ENCODE data around the gene MINPP1. TPM values are rescaled to one million over a fixed set of nuclear protein-coding genes. Genes with fewer than 3 reads are reported as not detected.
"Not testable (repeated sequence)": the region's sequence is repeated elsewhere in the genome, so short reads cannot be mapped to it uniquely, and the experiment has no call there.

Gene MINPP1
- total RNA-seq, 1 experiment from 2014 or later = 49.1 TPM

- no peak for DNase-seq (ENCODE audit: low spot score)
These were observed 60.3 kb downstream of the MINPP1 start for GRCh38 chr10:87565010-87565409.

GRCh38 chr10:87575851-87576250 is 71.2 kb downstream of the MINPP1 start:
- no peak for DNase-seq (ENCODE audit: low spot score)

DNA sequence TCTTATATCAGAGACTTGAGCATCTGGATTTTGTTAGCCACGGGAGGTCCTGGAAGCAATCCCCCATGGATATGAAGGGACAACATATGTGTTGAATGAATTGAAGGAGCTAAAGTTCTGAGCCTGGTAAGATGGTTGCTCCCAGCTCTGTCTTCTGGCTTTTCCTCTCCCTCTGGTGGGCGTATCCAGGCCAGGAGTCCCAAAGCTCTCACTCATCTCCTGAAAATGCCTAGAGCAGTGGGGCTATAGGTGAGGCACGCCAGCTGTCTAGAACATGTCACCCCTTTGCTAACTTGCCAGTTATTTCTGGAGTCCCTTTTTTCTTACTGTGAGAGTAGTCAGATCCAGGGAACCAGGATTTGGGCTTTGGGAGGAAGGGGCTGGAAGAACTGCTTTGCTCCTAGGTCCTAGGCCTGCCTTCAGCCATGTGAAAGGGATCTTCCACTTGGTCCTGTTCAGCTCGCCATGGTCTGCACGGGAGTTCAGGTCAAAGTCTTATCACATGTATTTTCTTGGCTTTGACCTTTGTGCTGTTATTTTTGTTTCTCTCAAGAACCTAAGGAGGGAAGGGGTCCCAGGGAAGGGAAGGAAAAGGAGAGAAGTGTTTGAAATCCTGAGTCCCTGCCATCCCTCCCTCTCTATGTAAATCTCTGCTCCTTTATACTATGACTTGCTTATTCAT is 73.6 kb downstream of the MINPP1 start:
- DNase-seq (ENCODE audit: low spot score) = no peak

- no peak for DNase-seq (ENCODE audit: low spot score)
These were observed 74.2 kb downstream of the MINPP1 start for GRCh38 chr10:87578842-87579401.

- DNase-seq (ENCODE audit: low spot score) = no peak
These were observed 74.9 kb downstream of the MINPP1 start for GRCh38 chr10:87579563-87579962.

DNA sequence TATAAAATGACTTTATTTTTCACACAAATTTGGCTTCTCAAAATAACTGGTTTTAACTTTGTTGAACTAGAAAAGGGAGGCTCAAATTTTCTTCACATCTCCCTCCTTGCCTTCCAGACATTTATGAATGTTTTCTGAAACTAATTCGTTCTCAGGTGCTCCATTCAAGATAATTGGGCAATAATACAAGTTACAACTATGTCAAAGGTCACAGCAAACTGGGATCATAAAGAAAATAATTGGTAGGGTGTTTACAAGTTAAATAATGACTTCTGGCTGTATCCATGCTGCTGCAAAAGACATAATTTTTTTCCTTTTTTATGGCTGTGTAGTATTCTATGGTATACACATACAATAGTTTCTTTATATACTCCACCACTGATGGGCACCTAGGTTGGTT is 75.3 kb downstream of the MINPP1 start:
- DNase-seq (ENCODE audit: low spot score) = no peak

- DNase-seq (ENCODE audit: low spot score) = peak; percentile 90
These were observed 81.1 kb downstream of the MINPP1 start for GRCh38 chr10:87585565-87586514.

- DNase-seq (ENCODE audit: low spot score) = peak; percentile 41
These were observed 85.0 kb downstream of the MINPP1 start for GRCh38 chr10:87589645-87590051.

DNA sequence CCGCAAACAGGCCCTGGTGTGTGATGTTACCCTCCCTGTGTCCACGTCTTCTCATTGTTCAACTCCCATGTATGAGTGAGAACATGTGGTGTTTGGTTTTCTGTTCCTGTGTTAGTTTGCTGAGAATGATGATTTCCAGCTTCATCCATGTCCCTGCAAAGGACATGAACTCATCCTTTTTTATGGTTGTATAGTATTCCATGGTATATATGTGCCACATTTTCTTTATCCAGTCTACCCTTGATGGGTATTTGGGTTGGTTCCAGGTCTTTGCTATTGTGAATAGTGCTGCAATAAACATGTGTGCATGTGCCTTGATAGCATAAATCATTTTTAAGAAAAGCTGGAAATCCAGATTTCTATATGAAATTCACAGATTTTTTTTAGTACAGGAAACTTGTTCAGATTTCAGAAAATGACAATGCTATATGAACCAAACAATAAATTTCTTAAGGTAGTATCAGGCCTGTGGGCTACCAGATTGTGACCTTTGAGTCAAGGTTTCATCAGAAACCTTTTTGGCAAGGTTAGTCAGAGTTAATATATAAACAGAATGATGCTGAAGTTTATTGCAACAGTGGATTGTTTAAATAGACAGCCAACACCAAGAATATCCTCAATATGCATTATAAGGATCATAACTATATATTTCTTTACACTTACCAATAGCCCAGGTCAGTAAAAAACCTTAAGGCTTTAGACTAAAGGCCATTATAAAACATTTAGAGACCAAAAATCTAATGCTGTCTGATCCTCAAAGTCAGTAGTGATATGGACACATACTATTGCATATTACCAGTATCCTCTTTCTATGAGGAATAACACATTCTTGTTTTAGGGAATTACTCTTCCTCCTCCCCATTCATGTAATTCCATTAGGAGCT is 86.3 kb downstream of the MINPP1 start:
- DNase-seq (ENCODE audit: low spot score) = no peak

DNA sequence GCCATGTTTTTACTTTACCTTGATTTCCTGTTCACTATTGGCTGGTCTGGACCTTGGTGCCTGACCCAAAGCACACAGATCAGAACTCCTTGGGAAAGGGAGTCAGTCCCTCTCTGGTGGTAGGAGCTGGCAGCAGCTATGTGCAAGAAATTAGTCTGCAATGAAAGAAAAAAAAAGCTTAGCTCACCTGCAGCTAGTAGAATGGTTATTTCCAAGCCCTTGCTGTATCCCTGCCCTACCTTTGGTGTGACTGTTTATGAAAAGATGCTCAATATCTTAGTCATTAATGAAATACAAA is 86.8 kb downstream of the MINPP1 start:
- no peak for DNase-seq (ENCODE audit: low spot score)

- not testable (repeated sequence) for DNase-seq (ENCODE audit: low spot score)
These were observed 88.2 kb downstream of the MINPP1 start for GRCh38 chr10:87592920-87593319.

GRCh38 chr10:87593702-87594101 is 89.0 kb downstream of the MINPP1 start:
- DNase-seq (ENCODE audit: low spot score) = no peak

DNA sequence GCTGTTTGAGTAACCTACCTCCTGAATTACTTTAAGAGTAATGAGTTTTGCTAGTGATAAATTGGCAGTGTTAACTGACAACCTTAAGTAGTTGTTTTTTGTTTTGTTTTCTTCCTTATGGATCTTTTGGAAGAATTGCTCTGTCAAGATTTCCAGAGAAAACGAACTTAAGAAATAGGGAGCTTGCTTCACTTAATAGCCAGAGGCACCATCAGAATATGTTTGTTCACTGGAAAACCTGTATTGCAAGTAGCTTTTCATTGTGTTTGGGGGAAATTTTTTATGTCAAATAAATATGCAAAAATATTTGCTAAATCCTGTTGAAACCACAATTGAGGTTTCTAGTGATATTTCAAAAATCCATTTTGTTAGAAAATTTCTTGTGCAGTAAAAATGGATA is 89.5 kb downstream of the MINPP1 start:
- no peak for DNase-seq (ENCODE audit: low spot score)

- no peak for DNase-seq (ENCODE audit: low spot score)
These were observed 90.2 kb downstream of the MINPP1 start for GRCh38 chr10:87594864-87595263.

GRCh38 chr10:87596351-87596750 is 91.7 kb downstream of the MINPP1 start:
- DNase-seq (ENCODE audit: low spot score) = no peak

DNA sequence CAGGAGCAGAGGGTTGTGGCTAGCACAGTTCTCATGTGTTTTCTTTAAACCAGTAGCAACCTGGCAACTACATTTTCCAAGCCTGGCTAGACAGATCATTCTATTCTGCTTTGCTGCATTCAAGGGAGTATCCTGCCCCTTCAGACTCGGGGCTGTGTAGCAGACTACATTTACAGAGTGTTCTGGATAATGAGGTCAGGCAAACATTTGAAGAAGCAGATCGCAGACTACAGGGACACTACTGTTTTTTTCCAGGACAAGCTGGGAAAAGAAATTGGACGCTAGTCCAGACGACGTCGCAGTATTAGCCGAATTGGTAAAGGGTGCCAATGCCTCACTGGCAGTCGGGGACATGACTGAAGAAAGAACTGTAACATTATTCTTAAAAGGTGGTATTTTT is 94.0 kb downstream of the MINPP1 start:
- no peak for DNase-seq (ENCODE audit: low spot score)

DNA sequence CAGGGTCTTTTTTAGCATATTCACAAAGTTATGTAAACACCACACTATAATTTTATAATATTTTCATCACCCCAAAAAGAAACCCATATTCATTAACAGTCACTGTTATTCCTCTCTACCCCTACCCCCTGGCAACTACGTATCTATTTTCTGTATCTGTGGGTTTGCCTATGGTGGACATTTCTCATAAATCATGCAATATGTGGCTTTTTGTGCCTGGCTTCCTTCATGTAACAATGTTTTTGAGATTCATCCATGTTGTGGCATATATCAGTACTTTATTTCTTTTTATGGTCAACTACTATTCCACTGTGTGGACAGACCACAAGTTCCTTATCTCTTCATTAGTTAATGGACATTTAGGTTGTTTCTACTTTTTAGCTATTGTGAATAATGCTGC is 95.9 kb downstream of the MINPP1 start:
- DNase-seq (ENCODE audit: low spot score) = no peak

Other genes starting within 250 kb of the MINPP1 start
- 0.36 and 0.98 TPM in 2 replicates for gene NUTM2D, start 147.1 kb upstream of the MINPP1 start, total RNA-seq (2014; rRNA removed; shearing (Covaris generic))
- gene PAPSS2, start 155.0 kb downstream of the MINPP1 start, total RNA-seq (2014; rRNA removed; shearing (Covaris generic)) = 39.3 and 40.4 TPM in 2 replicates